ENCODE measurements around the gene CDH3.

- TF ChIP-seq POLR2A (IDR thresholded peaks at IDR 0.05; ENCODE audit: low read length), result no peak
- no peak for TF ChIP-seq GATA1 (IDR thresholded peaks at IDR 0.05; ENCODE audit: low read depth, low read length)
Measured at GRCh38 chr16:68665501-68665900, 20.4 kb downstream of the CDH3 start.
